Stimulated activated CD8-positive, alpha-beta memory T cell treated with anti-CD3 and anti-CD28 coated beads, Interleukin-15, amount 100 ng/mL, for 24 hours (primary cell): ENCODE results near the gene ACSM4.
"Not testable (repeated sequence)": the region's sequence is repeated elsewhere in the genome, so short reads cannot be mapped to it uniquely, and the experiment has no call there.

Source experiments
- DNase-seq: peaks from one replicate; pipeline ENCODE4 v3.0.0-alpha.2; 2020; ENCODE audit warnings: low read depth

Gene ACSM4

DNA sequence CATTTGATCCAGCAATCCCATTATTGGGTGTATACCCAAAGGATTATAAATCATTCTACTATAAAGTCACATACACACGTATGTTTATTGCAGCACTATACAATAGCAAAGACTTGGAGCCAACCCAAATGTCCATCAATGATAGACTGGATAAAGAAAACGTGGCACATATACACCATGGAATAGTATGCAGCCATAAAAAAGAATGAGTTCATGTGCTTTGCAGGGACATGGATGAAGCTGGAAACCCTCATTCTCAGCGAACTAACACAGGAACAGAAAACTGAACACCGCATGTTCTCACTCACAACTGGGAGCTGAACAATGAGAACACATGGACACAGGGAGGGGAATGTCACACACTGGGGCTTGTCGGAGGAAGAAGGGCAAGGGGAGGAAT lies 33.9 kb downstream of the ACSM4 start:
- not testable (repeated sequence) for DNase-seq

DNA sequence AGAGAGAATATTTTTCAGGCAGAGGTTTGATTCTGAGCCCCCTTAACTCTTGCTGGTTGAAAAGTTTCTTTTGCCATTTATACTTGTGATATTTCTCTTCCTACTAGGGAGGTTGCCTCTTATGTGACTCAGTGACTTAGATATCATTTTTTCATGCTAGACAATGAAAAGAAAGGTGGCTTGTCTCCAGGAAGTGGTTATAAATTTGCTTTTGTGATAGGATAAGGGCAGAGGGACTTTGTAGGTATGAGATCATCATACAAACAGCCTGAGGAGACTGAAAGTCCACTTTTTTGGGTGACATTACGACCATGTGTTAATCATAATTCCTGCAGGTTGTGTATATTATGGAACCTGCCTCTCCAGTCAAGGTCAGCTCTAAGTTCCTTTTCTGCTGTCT lies 35.8 kb downstream of the ACSM4 start:
- DNase-seq, result no peak

DNA sequence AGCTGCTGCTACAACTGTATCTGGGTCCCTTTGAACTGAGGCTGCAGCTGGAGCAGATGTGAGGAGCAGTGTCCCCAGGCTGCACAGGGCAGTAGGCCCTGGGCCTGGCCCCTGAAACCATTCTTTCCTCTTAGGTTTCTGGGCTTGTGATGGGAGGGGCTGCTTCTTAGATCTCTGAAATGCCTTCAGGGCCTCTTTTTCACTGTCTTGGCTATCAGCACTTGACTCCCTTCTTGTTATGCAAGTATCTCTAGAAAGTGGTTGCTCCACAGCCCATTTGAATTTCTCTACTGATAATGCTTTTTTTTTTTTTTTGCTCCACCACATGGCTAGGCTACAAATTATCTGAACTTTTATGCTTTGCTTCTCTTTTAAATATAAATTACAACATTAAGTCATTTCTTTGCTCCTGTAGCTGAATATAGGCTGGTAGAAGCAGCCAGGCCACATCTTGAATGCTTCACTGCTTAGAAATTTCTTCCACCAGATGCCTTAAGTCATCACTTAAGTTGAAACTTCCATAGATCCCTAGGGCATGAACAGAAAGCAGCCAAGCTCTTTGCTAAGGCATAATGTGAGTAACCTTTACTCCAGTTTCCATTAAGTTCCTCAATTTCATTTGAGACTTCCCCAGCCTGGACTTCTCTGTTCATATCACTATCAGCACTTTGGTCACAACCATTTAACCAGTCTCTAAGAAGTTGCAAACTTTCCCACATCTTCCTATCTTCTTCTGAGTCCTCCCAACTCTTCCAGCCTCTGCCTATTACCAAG lies 41.1 kb downstream of the ACSM4 start:
- no peak for DNase-seq

DNA sequence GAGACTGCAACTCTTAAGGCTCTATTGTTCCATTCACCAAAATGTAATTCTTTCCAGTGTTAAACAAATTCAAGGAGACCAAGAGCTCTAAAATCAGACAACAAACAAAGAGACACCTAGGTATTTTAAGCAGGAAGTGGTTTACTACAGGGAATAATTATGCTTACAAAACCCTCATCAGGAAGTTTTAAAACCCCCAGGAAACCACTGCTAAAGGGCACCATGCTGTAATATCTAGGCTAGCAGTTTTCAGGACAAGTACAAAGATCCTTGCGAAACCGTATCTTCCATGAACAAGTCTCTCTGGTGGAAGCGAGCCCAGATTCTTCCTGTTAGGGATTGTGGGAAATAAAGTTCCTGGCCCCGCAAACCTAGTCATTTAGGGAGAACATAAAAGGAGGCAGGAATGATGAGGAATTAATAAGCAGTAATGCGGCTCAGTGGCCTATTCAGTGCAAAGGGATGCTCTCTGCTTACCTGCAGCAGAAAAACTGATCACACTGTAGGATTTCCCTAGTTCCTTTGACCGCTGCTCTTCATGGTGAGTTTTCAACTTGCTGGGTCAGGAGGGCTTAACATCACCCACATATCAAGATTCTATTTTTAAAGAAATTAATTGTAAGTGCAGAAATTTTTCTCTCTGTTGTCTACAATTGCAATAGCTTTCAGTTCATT lies 42.8 kb downstream of the ACSM4 start:
- no peak for DNase-seq

DNA sequence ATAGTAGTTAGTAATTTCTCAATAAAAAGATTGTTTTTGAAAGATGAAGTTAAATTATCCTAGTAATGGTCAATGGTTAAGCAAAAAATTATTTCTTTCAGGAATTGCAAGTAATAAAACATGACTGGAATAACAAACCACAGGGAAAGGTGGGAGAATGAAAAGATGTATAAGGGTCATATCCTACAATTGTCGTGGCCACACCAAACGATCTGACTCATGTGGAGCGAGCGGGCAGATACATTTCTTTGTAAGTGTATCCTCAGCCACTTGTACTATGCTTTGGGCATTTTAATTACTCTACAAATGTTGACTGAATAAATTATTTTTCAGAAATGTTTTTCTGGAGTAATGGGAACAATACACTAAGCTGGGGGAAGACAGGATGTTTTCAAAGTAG lies 45.5 kb downstream of the ACSM4 start:
- DNase-seq, result no peak

DNA sequence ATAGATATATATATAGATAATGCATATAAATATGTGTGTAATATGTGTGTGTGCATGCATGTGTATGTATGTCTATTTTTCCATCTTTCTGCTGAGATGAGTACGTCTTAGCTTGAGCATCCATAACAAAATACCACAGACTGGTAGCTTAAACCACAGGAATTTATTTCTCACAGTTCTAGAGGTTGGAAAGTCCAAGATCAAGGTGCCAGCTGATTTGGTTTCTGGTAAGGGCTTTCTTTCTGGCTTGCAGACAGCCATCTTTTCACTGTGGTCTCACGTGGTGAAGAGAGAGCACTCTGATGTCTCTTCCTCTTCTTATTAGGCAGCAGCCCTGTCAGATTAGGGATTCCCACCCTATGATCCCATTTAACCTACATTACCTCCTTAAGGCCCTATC lies 47.3 kb downstream of the ACSM4 start:
- DNase-seq, result no peak

DNA sequence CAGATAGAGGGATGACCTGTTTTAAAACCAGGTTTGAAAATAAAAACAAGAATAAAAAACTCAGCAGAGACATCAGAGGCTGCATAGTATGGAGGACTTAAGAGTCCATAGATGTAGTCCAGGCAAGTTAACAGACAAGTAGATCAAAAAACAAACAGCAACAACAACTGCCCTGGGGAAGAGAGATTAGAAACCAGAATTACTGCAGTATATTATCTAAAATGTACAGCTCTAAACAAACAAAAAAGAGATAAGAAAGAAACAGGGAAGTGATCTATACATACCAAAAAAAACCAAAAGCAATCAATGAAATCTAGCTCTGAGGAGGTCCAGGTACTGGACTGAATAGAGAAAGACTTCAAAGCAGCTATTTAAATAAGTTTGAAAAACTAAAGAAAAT lies 48.8 kb downstream of the ACSM4 start:
- DNase-seq, result no peak

DNA sequence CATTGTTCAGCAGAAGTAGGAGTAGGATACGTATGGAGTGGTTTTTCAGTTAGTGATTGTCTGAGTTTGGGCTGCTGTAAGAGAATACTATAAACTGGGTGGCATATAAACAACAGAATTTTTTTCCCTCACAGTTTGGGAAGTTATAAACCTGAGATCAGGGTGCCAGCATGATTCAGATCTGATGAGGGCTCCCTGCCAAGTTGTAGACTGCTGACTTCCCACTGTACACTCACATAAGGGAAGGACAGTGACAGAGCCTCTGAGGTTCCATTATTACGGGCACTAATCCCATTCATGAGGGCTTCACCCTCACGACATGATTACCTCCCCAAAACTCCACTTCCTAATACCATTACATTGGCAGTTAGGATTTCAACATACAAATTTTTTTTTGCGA lies 50.7 kb downstream of the ACSM4 start:
- no peak for DNase-seq

DNA sequence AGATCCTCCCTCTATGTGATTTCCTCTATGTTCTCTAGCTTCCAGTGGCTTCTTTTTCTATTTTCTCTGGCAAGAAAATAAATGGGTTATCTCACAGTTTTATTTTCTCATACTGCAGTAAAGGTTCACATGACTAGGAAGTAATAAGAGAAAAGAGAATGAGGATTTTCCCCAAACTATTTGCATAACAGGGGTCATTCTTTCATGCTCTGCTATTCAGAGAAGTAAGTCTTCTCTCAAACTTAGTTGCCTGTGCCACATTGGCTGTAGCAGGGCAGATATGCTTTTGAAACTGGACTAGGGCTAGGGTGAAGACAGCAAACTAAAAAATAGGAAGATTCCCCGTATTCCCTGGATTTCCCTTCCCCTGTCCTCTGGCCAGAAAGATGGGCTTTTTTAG lies 57.4 kb downstream of the ACSM4 start:
- no peak for DNase-seq

DNA sequence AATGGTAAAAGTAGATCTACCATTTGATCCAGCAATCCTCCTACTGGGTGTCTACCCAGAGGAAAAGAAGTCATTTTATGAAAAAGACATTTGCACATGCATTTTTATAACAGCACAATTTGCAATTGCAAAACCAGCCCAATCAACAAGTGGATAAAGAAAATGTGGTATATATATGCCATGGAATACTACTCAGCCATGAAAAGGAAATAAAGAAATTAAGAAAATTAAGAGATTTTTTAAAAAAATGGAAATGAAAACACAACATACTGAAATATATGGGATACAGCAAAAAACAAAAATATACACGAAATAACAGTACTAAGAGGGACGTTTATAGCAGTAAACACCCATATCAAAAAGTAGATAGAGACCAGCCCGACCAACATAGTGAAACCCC lies 58.9 kb downstream of the ACSM4 start:
- no peak for DNase-seq

DNA sequence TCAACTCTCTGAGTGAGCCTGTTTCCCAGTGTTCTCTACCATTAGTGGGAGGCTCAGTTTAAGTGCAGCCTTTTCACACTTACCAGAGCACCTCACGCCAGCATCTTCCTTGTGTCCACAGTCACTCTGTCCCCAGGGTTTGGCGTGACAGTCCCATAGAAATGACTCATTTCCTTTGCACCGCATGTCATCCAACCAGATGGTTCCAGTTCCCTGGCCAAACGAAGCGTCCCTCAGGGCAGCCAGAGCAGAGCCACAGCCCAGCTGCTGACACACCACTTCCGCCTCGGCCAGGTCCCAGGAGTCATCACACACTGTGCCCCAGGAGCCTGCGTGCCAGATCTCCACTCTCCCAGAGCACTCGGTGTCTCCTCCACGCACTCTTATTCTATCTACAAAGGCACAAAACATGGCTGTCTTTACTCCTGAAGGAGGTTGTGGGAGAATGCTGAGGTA lies 65.4 kb downstream of the ACSM4 start:
- no peak for DNase-seq

DNA sequence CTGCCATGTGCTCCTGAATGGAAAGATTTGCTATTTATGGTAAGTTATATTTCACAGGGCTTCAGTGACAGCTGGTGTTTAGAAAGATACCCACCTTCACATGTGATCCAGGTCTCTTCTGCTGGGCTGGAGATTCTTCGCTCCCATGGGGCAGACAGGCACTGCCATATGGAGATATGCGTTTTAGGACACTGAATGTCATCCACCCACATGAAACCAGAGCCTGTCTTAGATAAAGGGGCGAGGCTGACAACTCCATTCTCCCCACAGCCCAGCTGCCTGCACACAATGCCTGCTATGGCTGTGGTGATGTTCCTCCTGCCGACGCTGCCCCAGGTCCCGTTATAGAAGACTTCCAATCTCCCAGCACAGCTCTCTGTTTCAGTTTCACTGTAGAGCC lies 69.4 kb downstream of the ACSM4 start:
- DNase-seq, result no peak

DNA sequence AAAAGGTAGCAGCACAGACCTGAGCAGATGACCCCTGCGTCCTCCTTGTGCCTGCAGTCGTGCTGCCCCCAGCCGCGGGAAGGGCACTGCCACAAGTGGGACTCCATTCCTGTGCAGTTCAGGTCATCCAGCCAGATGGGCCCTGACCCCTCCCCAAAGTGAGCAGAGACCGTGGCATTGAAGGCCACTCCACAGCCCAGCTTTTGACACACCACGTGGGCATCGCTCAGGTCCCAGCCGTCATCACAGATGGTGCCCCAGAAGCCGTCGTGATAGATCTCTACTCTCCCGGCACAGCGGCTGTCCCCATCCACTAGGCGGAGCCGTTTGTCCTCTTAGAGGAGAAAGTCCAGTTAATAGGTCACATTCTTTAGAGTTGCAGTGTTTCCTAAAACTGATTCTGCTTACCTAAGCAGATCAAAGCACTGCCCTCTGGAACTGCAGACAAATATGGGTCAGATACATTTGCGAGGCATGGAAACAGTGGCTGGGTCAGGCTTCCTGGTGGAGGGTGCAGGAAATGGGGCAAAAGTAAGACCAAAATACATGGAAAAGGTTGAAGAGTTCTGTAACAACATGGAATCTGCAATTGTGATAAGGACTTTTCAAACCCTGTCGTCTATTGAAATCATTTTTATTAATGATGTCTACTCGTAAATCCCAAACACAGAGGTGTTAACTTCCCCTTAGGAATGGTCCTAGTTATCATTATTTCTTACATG lies 70.7 kb downstream of the ACSM4 start:
- no peak for DNase-seq

DNA sequence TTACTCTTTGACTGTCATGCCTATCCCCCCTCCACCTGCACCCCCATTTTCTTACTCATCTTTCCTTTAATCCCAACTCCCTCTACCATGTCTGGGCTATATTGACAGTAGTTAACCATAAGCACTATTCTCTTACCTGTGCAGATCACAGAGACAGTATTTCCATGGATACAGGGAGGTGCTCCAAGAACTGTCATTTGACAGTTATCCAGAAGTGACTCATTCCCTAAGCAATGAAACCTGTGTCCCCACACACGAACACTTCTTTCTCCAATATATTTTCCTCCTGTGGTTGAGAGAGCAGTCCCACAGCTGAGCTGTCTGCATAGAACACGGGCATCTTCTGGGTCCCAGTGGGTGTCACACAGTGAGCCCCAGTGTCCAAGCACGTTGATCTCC lies 71.3 kb downstream of the ACSM4 start:
- no peak for DNase-seq

DNA sequence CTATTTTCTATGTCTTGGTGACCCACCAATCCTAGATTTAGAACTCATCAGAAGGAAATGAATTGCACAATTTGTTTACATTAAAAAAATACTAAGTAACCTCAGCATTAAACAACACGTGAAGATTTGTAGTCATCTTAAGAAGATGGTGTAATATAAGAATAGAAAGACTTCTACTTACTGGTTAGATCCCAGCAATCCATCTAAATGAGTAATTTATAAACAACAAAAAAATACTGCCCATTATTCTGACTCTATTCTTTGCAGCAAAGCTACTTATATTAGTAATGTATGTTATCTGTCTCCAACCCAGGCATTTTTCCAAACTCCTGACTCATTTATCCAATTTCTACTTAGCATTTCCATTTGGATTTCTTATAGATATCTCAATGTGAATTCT lies 72.3 kb downstream of the ACSM4 start:
- DNase-seq, result no peak
